Measurements from ENCODE around the gene ZC3H4. TPM values are rescaled to one million over a fixed set of nuclear protein-coding genes. Genes with fewer than 3 reads are reported as not detected.
A peak's percentile ranks its signal among the peaks of the same experiment; 100 is the strongest.
"Not testable (repeated sequence)": the region's sequence is repeated elsewhere in the genome, so short reads cannot be mapped to it uniquely, and the experiment has no call there.

The ZC3H4 gene
- polyA plus RNA-seq, 2 donors = 8.4 to 13.5 TPM

GRCh38 chr19:47141252-47141651, 27.7 kb upstream of the ZC3H4 start:
- H3K27ac ChIP-seq (ENCODE audit: low read depth in 2 of 2, low read length in 1 of 2); H3K9me3 ChIP-seq (ENCODE audit: control insufficient read depth in 2 of 2, insufficient read depth in 1 of 2, low read depth in 1 of 2, low read length in 1 of 2); H3K4me3 ChIP-seq (ENCODE audit: low read depth in 1 of 2, low read length in 2 of 2); H3K4me1 ChIP-seq (ENCODE audit: control insufficient read depth in 2 of 2, insufficient read depth in 2 of 2, low read length in 1 of 2); H3K36me3 ChIP-seq (ENCODE audit: control insufficient read depth in 2 of 2, insufficient read depth in 2 of 2, low read length in 1 of 2); H3K27me3 ChIP-seq (ENCODE audit: control insufficient read depth in 1 of 2, insufficient read depth in 2 of 2, low read length in 2 of 2): not testable (repeated sequence)
- 44 to 64% methylated on average over 7 of the region's 7 CpGs for WGBS, 2 donors

GRCh38 chr19:47135156-47135555, 21.6 kb upstream of the ZC3H4 start:
- H3K27ac ChIP-seq (ENCODE audit: low read depth in 2 of 2, low read length in 1 of 2) = no peak overlapping the region
- no peaks in the 10 kb centered on the region for H3K9me3 ChIP-seq (ENCODE audit: control insufficient read depth in 2 of 2, insufficient read depth in 1 of 2, low read depth in 1 of 2, low read length in 1 of 2)
- WGBS, 2 donors = 84 to 85% methylated on average over 3 of the region's 3 CpGs
- peaks cover 2 to 3% of the 10 kb centered on the region in 2 donors for H3K4me1 ChIP-seq (ENCODE audit: control insufficient read depth in 2 of 2, insufficient read depth in 2 of 2, low read length in 1 of 2)
- H3K27me3 ChIP-seq (ENCODE audit: control insufficient read depth in 1 of 2, insufficient read depth in 2 of 2, low read length in 2 of 2) = no peaks in the 10 kb centered on the region
- H3K4me3 ChIP-seq (ENCODE audit: low read depth in 1 of 2, low read length in 2 of 2) = no peak overlapping the region
- H3K36me3 ChIP-seq (ENCODE audit: control insufficient read depth in 2 of 2, insufficient read depth in 2 of 2, low read length in 1 of 2) = peaks cover 0 to 3% of the 10 kb centered on the region in 2 donors

- WGBS, 2 donors = 63 to 67% methylated on average over 2 of the region's 2 CpGs
Observed at GRCh38 chr19:47134545-47134944, 21.0 kb upstream of the ZC3H4 start.

GRCh38 chr19:47133021-47133471, 19.5 kb upstream of the ZC3H4 start:
- no peaks in the 10 kb centered on the region for H3K27me3 ChIP-seq (ENCODE audit: control insufficient read depth in 1 of 2, insufficient read depth in 2 of 2, low read length in 2 of 2)
- H3K27ac ChIP-seq (ENCODE audit: low read depth in 2 of 2, low read length in 1 of 2) = no peak overlapping the region
- 79 to 82% methylated on average over 11 of the region's 11 CpGs for WGBS, 2 donors
- no peak overlapping the region for H3K4me3 ChIP-seq (ENCODE audit: low read depth in 1 of 2, low read length in 2 of 2)
- H3K4me1 ChIP-seq (ENCODE audit: control insufficient read depth in 2 of 2, insufficient read depth in 2 of 2, low read length in 1 of 2) = peaks cover 2 to 3% of the 10 kb centered on the region in 2 donors
- H3K9me3 ChIP-seq (ENCODE audit: control insufficient read depth in 2 of 2, insufficient read depth in 1 of 2, low read depth in 1 of 2, low read length in 1 of 2) = no peaks in the 10 kb centered on the region
- peaks cover 0 to 3% of the 10 kb centered on the region in 2 donors for H3K36me3 ChIP-seq (ENCODE audit: control insufficient read depth in 2 of 2, insufficient read depth in 2 of 2, low read length in 1 of 2)

More at GRCh38 chr19:47134545-47134944, 21.0 kb upstream of the ZC3H4 start:
- H3K36me3 ChIP-seq (ENCODE audit: control insufficient read depth in 2 of 2, insufficient read depth in 2 of 2, low read length in 1 of 2) = peaks cover 0 to 3% of the 10 kb centered on the region in 2 donors
- H3K27ac ChIP-seq (ENCODE audit: low read depth in 2 of 2, low read length in 1 of 2) = no peak overlapping the region
- no peaks in the 10 kb centered on the region for H3K9me3 ChIP-seq (ENCODE audit: control insufficient read depth in 2 of 2, insufficient read depth in 1 of 2, low read depth in 1 of 2, low read length in 1 of 2)
- H3K27me3 ChIP-seq (ENCODE audit: control insufficient read depth in 1 of 2, insufficient read depth in 2 of 2, low read length in 2 of 2) = no peaks in the 10 kb centered on the region
- no peak overlapping the region for H3K4me3 ChIP-seq (ENCODE audit: low read depth in 1 of 2, low read length in 2 of 2)
- H3K4me1 ChIP-seq (ENCODE audit: control insufficient read depth in 2 of 2, insufficient read depth in 2 of 2, low read length in 1 of 2) = peaks cover 2 to 3% of the 10 kb centered on the region in 2 donors

- H3K4me3 ChIP-seq (ENCODE audit: low read depth in 1 of 2, low read length in 2 of 2) = no peak overlapping the region
Observed at GRCh38 chr19:47132194-47132852, 18.7 kb upstream of the ZC3H4 start.

GRCh38 chr19:47130589-47131227, 17.1 kb upstream of the ZC3H4 start, which contains the start of gene SAE1:
TSS of gene SAE1 (plus strand) at chr19:47130835. CDS start at chr19:47130931, 96 bp downstream.
- 0% methylated on average over 51 of the region's 51 CpGs for WGBS, 2 donors
- Histone ChIP-seq H3K27me3 (ENCODE audit: control insufficient read depth in 1 of 2, insufficient read depth in 2 of 2, low read length in 2 of 2) (no peaks in the 10 kb centered on the region), H3K27ac (ENCODE audit: low read depth in 2 of 2, low read length in 1 of 2) (peak within 1 kb of the TSS; percentile 89 to 91), H3K9me3 (ENCODE audit: control insufficient read depth in 2 of 2, insufficient read depth in 1 of 2, low read depth in 1 of 2, low read length in 1 of 2) (no peaks in the 10 kb centered on the region), H3K4me3 (ENCODE audit: low read depth in 1 of 2, low read length in 2 of 2) (peak within 1 kb of the TSS; percentile 68 to 86), H3K36me3 (ENCODE audit: control insufficient read depth in 2 of 2, insufficient read depth in 2 of 2, low read length in 1 of 2) (peaks cover 0 to 3% of the 10 kb centered on the region in 2 donors), H3K4me1 (ENCODE audit: control insufficient read depth in 2 of 2, insufficient read depth in 2 of 2, low read length in 1 of 2) (peaks cover 2 to 3% of the 10 kb centered on the region in 2 donors)

More at GRCh38 chr19:47132194-47132852, 18.7 kb upstream of the ZC3H4 start:
- Histone ChIP-seq H3K36me3 (ENCODE audit: control insufficient read depth in 2 of 2, insufficient read depth in 2 of 2, low read length in 1 of 2) (peaks cover 0 to 3% of the 10 kb centered on the region in 2 donors), H3K27ac (ENCODE audit: low read depth in 2 of 2, low read length in 1 of 2) (no peak overlapping the region), H3K9me3 (ENCODE audit: control insufficient read depth in 2 of 2, insufficient read depth in 1 of 2, low read depth in 1 of 2, low read length in 1 of 2) (no peaks in the 10 kb centered on the region), H3K4me1 (ENCODE audit: control insufficient read depth in 2 of 2, insufficient read depth in 2 of 2, low read length in 1 of 2) (peaks cover 2 to 3% of the 10 kb centered on the region in 2 donors), H3K27me3 (ENCODE audit: control insufficient read depth in 1 of 2, insufficient read depth in 2 of 2, low read length in 2 of 2) (no peaks in the 10 kb centered on the region)
- 84 to 90% methylated on average over 7 of the region's 7 CpGs for WGBS, 2 donors

- Histone ChIP-seq H3K9me3 (ENCODE audit: control insufficient read depth in 2 of 2, insufficient read depth in 1 of 2, low read depth in 1 of 2, low read length in 1 of 2) (no peaks in the 10 kb centered on the region), H3K36me3 (ENCODE audit: control insufficient read depth in 2 of 2, insufficient read depth in 2 of 2, low read length in 1 of 2) (no peaks in the 10 kb centered on the region), H3K4me1 (ENCODE audit: control insufficient read depth in 2 of 2, insufficient read depth in 2 of 2, low read length in 1 of 2) (peaks cover 2 to 3% of the 10 kb centered on the region in 2 donors), H3K27ac (ENCODE audit: low read depth in 2 of 2, low read length in 1 of 2) (peak overlapping the region in 1 of 2 donors; percentile 15), H3K4me3 (ENCODE audit: low read depth in 1 of 2, low read length in 2 of 2) (peak overlapping the region in 1 of 2 donors; percentile 68), H3K27me3 (ENCODE audit: control insufficient read depth in 1 of 2, insufficient read depth in 2 of 2, low read length in 2 of 2) (no peaks in the 10 kb centered on the region)
- 57 to 63% methylated on average over 8 of the region's 8 CpGs for WGBS, 2 donors
Observed at GRCh38 chr19:47130120-47130588, 16.6 kb upstream of the ZC3H4 start.

- 93 to 95% methylated on average over 4 of the region's 4 CpGs for WGBS, 2 donors
- Histone ChIP-seq H3K4me3 (ENCODE audit: low read depth in 1 of 2, low read length in 2 of 2) (no peak overlapping the region), H3K4me1 (ENCODE audit: control insufficient read depth in 2 of 2, insufficient read depth in 2 of 2, low read length in 1 of 2) (peaks cover 2 to 3% of the 10 kb centered on the region in 2 donors), H3K27ac (ENCODE audit: low read depth in 2 of 2, low read length in 1 of 2) (no peak overlapping the region), H3K36me3 (ENCODE audit: control insufficient read depth in 2 of 2, insufficient read depth in 2 of 2, low read length in 1 of 2) (no peaks in the 10 kb centered on the region), H3K9me3 (ENCODE audit: control insufficient read depth in 2 of 2, insufficient read depth in 1 of 2, low read depth in 1 of 2, low read length in 1 of 2) (no peaks in the 10 kb centered on the region), H3K27me3 (ENCODE audit: control insufficient read depth in 1 of 2, insufficient read depth in 2 of 2, low read length in 2 of 2) (no peaks in the 10 kb centered on the region)
Observed at GRCh38 chr19:47129579-47129978, 16.0 kb upstream of the ZC3H4 start.

- H3K9me3 ChIP-seq (ENCODE audit: control insufficient read depth in 2 of 2, insufficient read depth in 1 of 2, low read depth in 1 of 2, low read length in 1 of 2) = no peaks in the 10 kb centered on the region
- no peak overlapping the region for H3K27ac ChIP-seq (ENCODE audit: low read depth in 2 of 2, low read length in 1 of 2)
- H3K36me3 ChIP-seq (ENCODE audit: control insufficient read depth in 2 of 2, insufficient read depth in 2 of 2, low read length in 1 of 2) = no peaks in the 10 kb centered on the region
- H3K4me1 ChIP-seq (ENCODE audit: control insufficient read depth in 2 of 2, insufficient read depth in 2 of 2, low read length in 1 of 2) = no peaks in the 10 kb centered on the region
- no peaks in the 10 kb centered on the region for H3K27me3 ChIP-seq (ENCODE audit: control insufficient read depth in 1 of 2, insufficient read depth in 2 of 2, low read length in 2 of 2)
- no peak overlapping the region for H3K4me3 ChIP-seq (ENCODE audit: low read depth in 1 of 2, low read length in 2 of 2)
Observed at GRCh38 chr19:47125669-47125938, 12.0 kb upstream of the ZC3H4 start.
